ENCODE results near the gene EDN3.

EDN3 gene

GRCh38 chr20:59255256-59255655 lies 45.2 kb upstream of the EDN3 start:
- TF ChIP-seq SNAI2 (CRISPR knock-in tag; IDR thresholded peaks at IDR 0.05) (no peak), TOX (CRISPR knock-in tag; IDR thresholded peaks at IDR 0.05; ENCODE audit: borderline replicate concordance) (no peak), PPARA (CRISPR knock-in tag; IDR thresholded peaks at IDR 0.05; ENCODE audit: borderline replicate concordance) (no peak), CREB5 (CRISPR knock-in tag; IDR thresholded peaks at IDR 0.05; ENCODE audit: low read depth) (no peak), CSDC2 (CRISPR knock-in tag; IDR thresholded peaks at IDR 0.05) (no peak), OSR1 (CRISPR knock-in tag; IDR thresholded peaks at IDR 0.05) (no peak), ZC3H10 (CRISPR knock-in tag; IDR thresholded peaks at IDR 0.05) (no peak), TCF4 (CRISPR knock-in tag; IDR thresholded peaks at IDR 0.05; ENCODE audit: borderline replicate concordance) (no peak), ZFP3 (CRISPR knock-in tag; IDR thresholded peaks at IDR 0.05) (no peak), ISL1 (CRISPR knock-in tag; IDR thresholded peaks at IDR 0.05) (no peak), ZNF70 (CRISPR knock-in tag; IDR thresholded peaks at IDR 0.05) (no peak), CSRNP3 (CRISPR knock-in tag; IDR thresholded peaks at IDR 0.05) (no peak), ESRRG (CRISPR knock-in tag; IDR thresholded peaks at IDR 0.05) (no peak), POU6F1 (CRISPR knock-in tag; IDR thresholded peaks at IDR 0.05; ENCODE audit: borderline replicate concordance, low read depth) (no peak), ZNF565 (CRISPR knock-in tag; conservative IDR thresholded peaks at IDR 0.05; ENCODE audit: low read depth) (no peak), PATZ1 (CRISPR knock-in tag; IDR thresholded peaks at IDR 0.05; ENCODE audit: borderline replicate concordance) (no peak)
- ATAC-seq: no peak

GRCh38 chr20:59258221-59258621 lies 42.2 kb upstream of the EDN3 start:
- TF ChIP-seq RARB (CRISPR knock-in tag; IDR thresholded peaks at IDR 0.05) (no peak), TOX (CRISPR knock-in tag; IDR thresholded peaks at IDR 0.05; ENCODE audit: borderline replicate concordance) (no peak), TCF4 (CRISPR knock-in tag; IDR thresholded peaks at IDR 0.05; ENCODE audit: borderline replicate concordance) (no peak), POU6F1 (CRISPR knock-in tag; IDR thresholded peaks at IDR 0.05; ENCODE audit: borderline replicate concordance, low read depth) (no peak), CSDC2 (CRISPR knock-in tag; IDR thresholded peaks at IDR 0.05) (no peak), GLIS3 (CRISPR knock-in tag; IDR thresholded peaks at IDR 0.05) (no peak), PATZ1 (CRISPR knock-in tag; IDR thresholded peaks at IDR 0.05; ENCODE audit: borderline replicate concordance) (no peak), ZNF565 (CRISPR knock-in tag; conservative IDR thresholded peaks at IDR 0.05; ENCODE audit: low read depth) (no peak)

GRCh38 chr20:59259946-59260345 lies 40.5 kb upstream of the EDN3 start:
- no peak for TF ChIP-seq BACH2 (CRISPR knock-in tag; IDR thresholded peaks at IDR 0.05; ENCODE audit: borderline replicate concordance)
- no peak for ATAC-seq

More at GRCh38 chr20:59258221-59258621, 42.2 kb upstream of the EDN3 start:
- no peak for ATAC-seq

Measured in SK-N-SH treated with all-trans-retinoic acid at 6 μM for 48 hours (cell line).